Fibroblast of lung (primary cell): ENCODE data around the gene ZNF273. TPM values are rescaled to one million over a fixed set of nuclear protein-coding genes. Genes with fewer than 3 reads are reported as not detected.

ENCODE experiments used
- DNase-seq, 2 donors: peaks; one replicate each; pipeline versions ENCODE4 v3.0.0 to v3.0.0-alpha.2; 2010; ENCODE audit warnings: low read depth in 2 of 2
- H2AFZ ChIP-seq: 2 replicates; pipeline ENCODE4 v1.5.1; 2012; ENCODE audit warnings: low read length, control low read depth, inconsistent platforms
- H3K27ac ChIP-seq: 2 replicates; pipeline ENCODE4 v1.5.1; 2011; ENCODE audit warnings: low read length, control low read depth; ENCODE audit not compliant: insufficient read depth
- H3K27me3 ChIP-seq: 2 replicates; pipeline ENCODE4 v1.5.1; 2011; ENCODE audit warnings: mild to moderate bottlenecking, low read length; ENCODE audit not compliant: control insufficient read depth, insufficient read depth
- H3K36me3 ChIP-seq: 2 replicates; pipeline ENCODE4 v1.5.1; 2011; ENCODE audit warnings: low read length; ENCODE audit not compliant: control insufficient read depth, insufficient read depth
- H3K4me1 ChIP-seq: 2 replicates; pipeline ENCODE4 v1.5.1; 2011; ENCODE audit warnings: low read length; ENCODE audit not compliant: control insufficient read depth, insufficient read depth; ENCODE audit errors: extremely low read depth
- H3K4me2 ChIP-seq: 2 replicates; pipeline ENCODE4 v1.5.1; 2011; ENCODE audit warnings: low read length, control low read depth; ENCODE audit not compliant: insufficient read depth; ENCODE audit errors: extremely low read depth
- H3K4me3 ChIP-seq, 4 experiments: fragments of 200-600 bp in 1 of 4; sonication (generic) in 1 of 4; replicated peaks in 1 of 4; 2 replicates each; pipeline ENCODE4 v1.5.1; 2011 to 2016; ENCODE audit warnings: low read length in 4 of 4, low read depth in 3 of 4, mild to moderate bottlenecking in 3 of 4, control low read depth in 2 of 4, inconsistent platforms in 1 of 4, mixed read lengths in 1 of 4; ENCODE audit not compliant: insufficient read depth in 1 of 4; ENCODE audit errors: control extremely low read depth in 1 of 4
- H3K79me2 ChIP-seq: 2 replicates; pipeline ENCODE4 v1.5.1; 2012; ENCODE audit warnings: mild to moderate bottlenecking, low read length, inconsistent platforms; ENCODE audit not compliant: control insufficient read depth, insufficient read depth
- H3K9ac ChIP-seq: 2 replicates; pipeline ENCODE4 v1.5.1; 2011; ENCODE audit warnings: mild to moderate bottlenecking, low read length, control low read depth; ENCODE audit not compliant: insufficient read depth
- H3K9me3 ChIP-seq: 2 replicates; pipeline ENCODE4 v1.5.1; 2012; ENCODE audit warnings: low read depth, low read length; ENCODE audit not compliant: control insufficient read depth, insufficient read depth
- H4K20me1 ChIP-seq: 2 replicates; pipeline ENCODE4 v1.5.1; 2011; ENCODE audit warnings: low read length; ENCODE audit not compliant: control insufficient read depth, insufficient read depth; ENCODE audit errors: extremely low read depth
- EZH2 ChIP-seq: IDR thresholded peaks from 2 replicates; pipeline ENCODE4 v1.5.1; 2012; ENCODE audit warnings: low read length, control low read depth, mild to moderate bottlenecking; ENCODE audit errors: missing control alignments
- polyA minus RNA-seq: library from RNA; depleted of rRNA, polyadenylated mRNA; stranded (reverse); fragments of >200 nt; gene quantifications from 2 replicates; pipeline ENCODE4 v1.2.3, GENCODE V29; 2011; ENCODE audit warnings: low replicate concordance
- polyA plus RNA-seq, 2 donors: library from polyadenylated mRNA; depleted of rRNA in 1 of 2; stranded (reverse) in 1 of 2; unstranded in 1 of 2; fragments of >200 nt; gene quantifications; 2 replicates each; pipeline ENCODE4 v1.2.1, GENCODE V29; 2011 to 2012; ENCODE audit warnings: missing spikeins in 1 of 2
- total RNA-seq: library from RNA; depleted of rRNA; stranded (reverse); fragments of >200 nt; gene quantifications from 2 replicates; pipeline ENCODE4 v1.2.1, GENCODE V29; 2014
- TF ChIP-seq, protein P1 (sequence below), 2 donors: IDR thresholded peaks in 1 of 2; conservative IDR thresholded peaks in 1 of 2; 1 replicate in 1 of 2; 2 replicates in 1 of 2; pipeline ENCODE4 v1.5.1; 2011 to 2012; ENCODE audit warnings: low read length in 2 of 2, control low read depth in 1 of 2, inconsistent platforms in 1 of 2, low read depth in 1 of 2, mild to moderate bottlenecking in 1 of 2

The ZNF273 gene
- total RNA-seq (2.1 and 3.1 TPM in 2 replicates), polyA plus RNA-seq (2.1 and 2.6 TPM in 2 replicates), polyA minus RNA-seq (0.74 and 0.90 TPM in 2 replicates)
- polyA plus RNA-seq (2012): 1.0 and 1.5 TPM in 2 replicates

GRCh38 chr7:64902806-64903721 lies at the start of gene ZNF273:
Gene ZNF273 (plus strand): TSS chr7:64903273. CDS start chr7:64903318, 45 bp downstream.
- H3K4me3 ChIP-seq: peak within 1 kb of the TSS; percentile 84 to 97 (median 90)
- H3K36me3 ChIP-seq: no peaks in the 10 kb centered on the region
- H3K4me2 ChIP-seq: peak within 1 kb of the TSS; percentile 80
- no peaks in the 10 kb centered on the region for H4K20me1 ChIP-seq
- no peaks in the 10 kb centered on the region for H3K4me1 ChIP-seq
- peaks cover 10% of the 10 kb centered on the region for H3K79me2 ChIP-seq
- H3K9me3 ChIP-seq: no peaks in the 10 kb centered on the region
- no peak for TF ChIP-seq EZH2
- TF ChIP-seq, protein P1, sequence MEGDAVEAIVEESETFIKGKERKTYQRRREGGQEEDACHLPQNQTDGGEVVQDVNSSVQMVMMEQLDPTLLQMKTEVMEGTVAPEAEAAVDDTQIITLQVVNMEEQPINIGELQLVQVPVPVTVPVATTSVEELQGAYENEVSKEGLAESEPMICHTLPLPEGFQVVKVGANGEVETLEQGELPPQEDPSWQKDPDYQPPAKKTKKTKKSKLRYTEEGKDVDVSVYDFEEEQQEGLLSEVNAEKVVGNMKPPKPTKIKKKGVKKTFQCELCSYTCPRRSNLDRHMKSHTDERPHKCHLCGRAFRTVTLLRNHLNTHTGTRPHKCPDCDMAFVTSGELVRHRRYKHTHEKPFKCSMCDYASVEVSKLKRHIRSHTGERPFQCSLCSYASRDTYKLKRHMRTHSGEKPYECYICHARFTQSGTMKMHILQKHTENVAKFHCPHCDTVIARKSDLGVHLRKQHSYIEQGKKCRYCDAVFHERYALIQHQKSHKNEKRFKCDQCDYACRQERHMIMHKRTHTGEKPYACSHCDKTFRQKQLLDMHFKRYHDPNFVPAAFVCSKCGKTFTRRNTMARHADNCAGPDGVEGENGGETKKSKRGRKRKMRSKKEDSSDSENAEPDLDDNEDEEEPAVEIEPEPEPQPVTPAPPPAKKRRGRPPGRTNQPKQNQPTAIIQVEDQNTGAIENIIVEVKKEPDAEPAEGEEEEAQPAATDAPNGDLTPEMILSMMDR (conservative IDR thresholded peaks at IDR 0.05 in 1 of 2, IDR thresholded peaks at IDR 0.05 in 1 of 2; ENCODE audit: low read depth in 1 of 2, low read length in 2 of 2): no peak
- H3K27ac ChIP-seq: peak within 1 kb of the TSS; percentile 91
- H3K27me3 ChIP-seq: no peaks in the 10 kb centered on the region
- peak; percentile 86 to 87 for DNase-seq
- H2AFZ ChIP-seq: peak within 1 kb of the TSS; percentile 97
- H3K9ac ChIP-seq: peak within 1 kb of the TSS; percentile 84

- H4K20me1 ChIP-seq: no peaks in the 10 kb centered on the region
- H3K4me1 ChIP-seq: no peaks in the 10 kb centered on the region
- no peaks in the 10 kb centered on the region for H3K27me3 ChIP-seq
- TF ChIP-seq, protein P1 (conservative IDR thresholded peaks at IDR 0.05 in 1 of 2, IDR thresholded peaks at IDR 0.05 in 1 of 2; ENCODE audit: low read depth in 1 of 2, low read length in 2 of 2): no peak
- no peak for TF ChIP-seq EZH2
- DNase-seq: no peak
- H3K9ac ChIP-seq: no peak overlapping the region
- H3K27ac ChIP-seq: no peak overlapping the region
- H3K36me3 ChIP-seq: no peaks in the 10 kb centered on the region
- H3K4me3 ChIP-seq: no peak overlapping the region
- H2AFZ ChIP-seq: no peak overlapping the region
- H3K79me2 ChIP-seq: no peaks in the 10 kb centered on the region
- H3K4me2 ChIP-seq: no peak overlapping the region
- H3K9me3 ChIP-seq: no peaks in the 10 kb centered on the region
These were observed 49.4 kb upstream of the ZNF273 start for GRCh38 chr7:64853679-64854078.

DNA sequence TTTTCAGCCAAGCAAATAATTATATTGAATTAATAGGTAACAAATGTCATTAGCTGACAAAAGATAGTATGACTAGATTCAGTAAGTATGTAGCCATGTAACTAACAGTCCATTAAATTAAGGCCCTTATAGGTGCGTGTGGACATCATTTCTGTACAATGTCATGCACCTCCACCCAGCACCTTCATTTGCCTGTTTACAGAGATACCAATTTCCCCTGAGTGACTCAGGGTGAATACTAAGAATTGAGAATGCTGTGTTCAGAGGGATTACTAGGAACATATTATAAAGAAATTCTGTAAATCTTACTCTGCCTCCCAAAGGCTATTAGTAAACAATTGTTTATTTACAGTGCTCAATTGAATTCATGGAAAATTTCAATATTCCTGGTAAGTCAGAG lies 48.1 kb upstream of the ZNF273 start:
- TF ChIP-seq EZH2: no peak
- TF ChIP-seq, protein P1 (conservative IDR thresholded peaks at IDR 0.05 in 1 of 2, IDR thresholded peaks at IDR 0.05 in 1 of 2; ENCODE audit: low read depth in 1 of 2, low read length in 2 of 2): no peak
- H3K36me3 ChIP-seq: no peaks in the 10 kb centered on the region

More for the DNA sequence above, 48.1 kb upstream of the ZNF273 start:
- H3K9me3 ChIP-seq: no peaks in the 10 kb centered on the region
- DNase-seq: no peak
- no peaks in the 10 kb centered on the region for H3K79me2 ChIP-seq
- H2AFZ ChIP-seq: no peak overlapping the region
- H3K27me3 ChIP-seq: no peaks in the 10 kb centered on the region
- no peak overlapping the region for H3K4me2 ChIP-seq
- no peaks in the 10 kb centered on the region for H3K4me1 ChIP-seq
- H3K27ac ChIP-seq: no peak overlapping the region
- H3K9ac ChIP-seq: no peak overlapping the region
- no peak overlapping the region for H3K4me3 ChIP-seq
- H4K20me1 ChIP-seq: no peaks in the 10 kb centered on the region
